ENCODE results near the gene ATP12A.

DNA sequence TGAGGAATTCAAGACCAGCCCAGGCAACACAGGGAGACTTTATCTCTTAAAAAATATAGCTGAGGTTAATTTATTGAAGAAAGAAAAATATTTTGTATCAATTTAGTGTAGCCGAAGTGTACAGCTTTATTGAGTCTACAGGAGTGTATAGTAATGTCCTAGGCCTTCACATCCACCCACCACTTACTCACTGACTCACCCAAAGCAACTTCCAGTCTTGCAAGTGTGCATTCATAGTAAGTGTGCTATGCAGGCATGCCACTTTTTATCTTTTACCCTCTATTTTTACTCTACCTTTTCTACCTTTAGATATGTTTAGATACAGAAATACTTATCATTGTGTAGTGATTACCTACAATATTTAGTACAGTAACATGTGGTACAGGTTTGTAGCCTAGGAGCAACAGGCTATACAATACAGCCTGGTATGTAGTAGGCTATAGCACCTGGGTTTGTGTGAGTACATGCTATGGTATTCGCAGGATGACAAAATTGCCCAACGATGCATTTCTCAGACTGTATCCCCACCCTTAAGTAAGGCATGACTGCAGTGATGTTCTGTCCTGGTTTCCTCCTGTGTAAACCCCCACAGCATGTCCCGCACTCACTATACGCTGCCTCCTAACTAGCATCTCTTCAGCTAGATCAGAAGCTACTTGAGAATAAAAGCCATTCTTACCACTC lies 15.3 kb upstream of the ATP12A start:
- TF ChIP-seq, protein P1, sequence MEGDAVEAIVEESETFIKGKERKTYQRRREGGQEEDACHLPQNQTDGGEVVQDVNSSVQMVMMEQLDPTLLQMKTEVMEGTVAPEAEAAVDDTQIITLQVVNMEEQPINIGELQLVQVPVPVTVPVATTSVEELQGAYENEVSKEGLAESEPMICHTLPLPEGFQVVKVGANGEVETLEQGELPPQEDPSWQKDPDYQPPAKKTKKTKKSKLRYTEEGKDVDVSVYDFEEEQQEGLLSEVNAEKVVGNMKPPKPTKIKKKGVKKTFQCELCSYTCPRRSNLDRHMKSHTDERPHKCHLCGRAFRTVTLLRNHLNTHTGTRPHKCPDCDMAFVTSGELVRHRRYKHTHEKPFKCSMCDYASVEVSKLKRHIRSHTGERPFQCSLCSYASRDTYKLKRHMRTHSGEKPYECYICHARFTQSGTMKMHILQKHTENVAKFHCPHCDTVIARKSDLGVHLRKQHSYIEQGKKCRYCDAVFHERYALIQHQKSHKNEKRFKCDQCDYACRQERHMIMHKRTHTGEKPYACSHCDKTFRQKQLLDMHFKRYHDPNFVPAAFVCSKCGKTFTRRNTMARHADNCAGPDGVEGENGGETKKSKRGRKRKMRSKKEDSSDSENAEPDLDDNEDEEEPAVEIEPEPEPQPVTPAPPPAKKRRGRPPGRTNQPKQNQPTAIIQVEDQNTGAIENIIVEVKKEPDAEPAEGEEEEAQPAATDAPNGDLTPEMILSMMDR (IDR thresholded peaks at IDR 0.05) = no peak
- TF ChIP-seq POLR2A (IDR thresholded peaks at IDR 0.05) = no peak
